SK-MEL-5 (cell line): ENCODE results near the gene PTPRK. TPM values are rescaled to one million over a fixed set of nuclear protein-coding genes. Genes with fewer than 3 reads are reported as not detected.
"Not testable (repeated sequence)": the region's sequence is repeated elsewhere in the genome, so short reads cannot be mapped to it uniquely, and the experiment has no call there.

Experiments
- DNase-seq: peaks from one replicate; pipeline ENCODE4 v3.0.0-alpha.2; 2016; ENCODE audit warnings: low read depth, low spot score
- in situ Hi-C: cut with HindIII; loops from 2 replicates; pipeline ENCODE4 v1.10.0; 2016; ENCODE audit warnings: low sequenced_read_pairs, high pct_unique_total_duplicates, low pct_unique_long_range_greater_than_20kb
- total RNA-seq: library from RNA; depleted of rRNA; stranded (reverse); fragments of >200 nt; shearing (Covaris generic); gene quantifications from 2 replicates; pipeline ENCODE4 v1.2.3, GENCODE V29; 2014

Gene PTPRK
- total RNA-seq, 1 experiment from 2014 or later, result 25.5 TPM

GRCh38 chr6:127949251-127949650 lies 571.1 kb downstream of the PTPRK start:
- no peak for DNase-seq
- in situ Hi-C loops, result no loop called here

DNA sequence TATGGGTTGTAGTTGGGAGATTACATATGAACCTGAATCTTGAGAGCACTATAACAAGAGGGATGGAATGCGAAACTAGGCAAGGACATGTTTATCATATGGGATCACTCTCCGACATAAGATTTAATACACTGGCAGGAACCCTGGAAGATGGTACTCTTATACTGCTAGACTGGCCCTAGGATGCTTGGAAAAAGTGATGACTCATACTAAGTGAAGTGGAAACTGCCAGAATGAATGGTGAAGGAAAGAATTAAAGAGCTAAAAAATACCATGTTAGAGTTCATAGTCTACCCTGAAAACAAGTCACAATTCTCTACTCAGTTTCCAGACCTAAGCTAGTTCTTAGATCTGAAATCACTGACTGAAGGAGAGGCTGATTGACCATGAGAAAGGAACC lies 574.0 kb downstream of the PTPRK start:
- no peak for DNase-seq
- in situ Hi-C loops, result no loop called here

- in situ Hi-C loops, result no loop called here
These were observed 574.8 kb downstream of the PTPRK start for GRCh38 chr6:127945434-127946097.

DNA sequence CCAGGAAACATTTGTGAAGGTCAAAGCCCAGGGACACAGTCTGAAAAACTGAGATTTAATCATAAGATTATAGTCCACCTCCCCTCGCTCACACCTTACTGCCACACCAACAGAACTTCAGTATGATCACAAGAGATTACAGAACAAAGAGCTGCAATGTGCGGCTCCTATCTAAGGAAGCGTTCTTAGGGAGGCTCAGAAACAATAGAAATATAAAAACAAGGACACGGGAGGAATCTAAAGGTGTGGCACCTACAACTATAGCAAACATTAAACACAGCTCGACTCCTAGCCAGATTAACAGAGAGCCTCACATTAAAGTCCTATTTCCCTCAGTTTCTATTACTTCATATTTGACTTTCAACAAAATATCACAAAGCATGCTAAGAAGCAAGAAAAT lies 579.2 kb downstream of the PTPRK start:
- in situ Hi-C loops, result no loop called here
- no peak for DNase-seq

More at GRCh38 chr6:127945434-127946097, 574.8 kb downstream of the PTPRK start:
- DNase-seq, result no peak

GRCh38 chr6:127939442-127940066 lies 580.8 kb downstream of the PTPRK start:
- in situ Hi-C loops, result no loop called here
- no peak for DNase-seq

DNA sequence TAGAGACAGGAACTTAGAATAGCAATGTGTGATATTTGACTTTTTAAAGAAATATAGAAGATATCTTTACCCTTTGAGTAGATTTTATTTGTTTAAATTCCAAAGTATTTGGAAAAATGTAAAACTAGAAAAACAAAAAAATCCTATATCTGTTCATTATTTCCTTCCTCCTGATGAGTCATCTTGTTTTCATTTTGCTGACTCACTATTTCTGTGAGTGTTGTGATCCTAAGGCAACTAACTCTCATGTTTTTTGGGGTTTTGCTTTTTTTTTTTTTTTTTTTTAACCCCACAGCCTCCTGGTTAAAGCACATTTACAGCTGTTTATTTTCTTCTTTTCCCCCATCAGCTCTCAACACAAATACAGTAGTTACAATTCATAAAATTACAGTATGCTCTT lies 581.7 kb downstream of the PTPRK start:
- in situ Hi-C loops, result no loop called here
- DNase-seq, result peak; percentile 2

GRCh38 chr6:127937747-127938146 lies 582.7 kb downstream of the PTPRK start:
- no peak for DNase-seq
- in situ Hi-C loops, result no loop called here

- in situ Hi-C loops, result no loop called here
- no peak for DNase-seq
These were observed 583.3 kb downstream of the PTPRK start for GRCh38 chr6:127937102-127937501.

DNA sequence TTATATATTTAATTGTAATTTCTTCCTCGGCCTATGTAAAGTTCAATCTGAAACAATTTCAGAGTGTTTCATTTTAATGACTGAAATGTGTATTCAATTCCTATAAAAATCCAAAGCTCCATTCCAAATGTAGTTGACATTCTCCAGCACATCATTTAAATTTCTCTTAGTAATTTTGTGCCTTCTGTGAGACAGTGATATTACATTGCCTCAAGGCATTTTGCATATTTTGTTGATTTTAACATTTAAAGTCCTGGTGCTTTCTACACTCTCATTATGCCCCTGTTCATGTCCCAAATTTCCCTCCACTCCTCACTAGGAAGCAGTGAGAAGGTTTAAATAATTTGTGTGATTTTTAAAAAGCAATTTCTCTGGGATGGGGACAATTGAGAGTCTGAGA lies 585.4 kb downstream of the PTPRK start:
- in situ Hi-C loops, result no loop called here
- no peak for DNase-seq

GRCh38 chr6:127933852-127934840 lies 586.3 kb downstream of the PTPRK start:
- in situ Hi-C loops, result no loop called here
- no peak for DNase-seq

- in situ Hi-C loops, result no loop called here
- no peak for DNase-seq
These were observed 587.3 kb downstream of the PTPRK start for GRCh38 chr6:127933137-127933536.

- DNase-seq, result no peak
- in situ Hi-C loops, result no loop called here
These were observed 587.7 kb downstream of the PTPRK start for GRCh38 chr6:127932708-127933107.

DNA sequence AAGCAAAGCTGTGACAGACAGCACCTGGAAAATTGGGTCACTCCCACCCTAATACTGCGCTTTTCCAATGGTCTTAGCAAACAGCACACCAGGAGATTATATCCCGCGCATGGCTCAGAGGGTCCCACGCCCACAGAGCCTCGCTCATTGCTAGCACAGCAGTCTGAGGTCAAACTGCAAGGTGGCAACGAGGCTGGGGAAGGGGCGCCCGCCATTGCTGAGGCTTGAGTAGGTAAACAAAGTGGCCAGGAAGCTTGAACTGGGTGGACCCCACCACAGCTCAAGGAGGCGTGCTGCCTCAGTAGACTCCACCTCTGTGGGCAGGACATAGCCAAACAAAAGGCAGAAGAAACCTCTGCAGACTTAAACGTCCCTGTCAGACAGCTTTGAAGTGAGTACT lies 594.0 kb downstream of the PTPRK start:
- in situ Hi-C loops, DNase-seq: not testable (repeated sequence)

DNA sequence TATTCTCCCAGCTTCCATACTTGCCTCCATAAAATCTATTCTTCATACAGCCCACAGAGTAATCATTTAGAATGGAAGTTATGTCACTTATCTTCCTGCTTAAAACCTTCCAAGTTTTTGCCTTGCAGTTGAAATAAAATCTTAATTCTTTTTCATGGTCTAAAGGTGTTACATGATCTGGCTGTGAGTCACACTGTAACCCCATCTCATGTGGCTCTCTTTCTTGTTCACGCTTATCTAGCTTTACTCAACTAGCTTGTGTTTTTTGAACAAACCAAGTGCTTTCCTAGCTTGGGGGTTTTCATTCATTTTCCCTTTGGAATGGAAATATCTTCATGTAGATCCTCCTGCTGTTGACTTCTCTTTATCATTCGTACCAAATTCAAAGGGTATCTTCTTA lies 596.0 kb downstream of the PTPRK start:
- DNase-seq, result no peak
- in situ Hi-C loops, result no loop called here

GRCh38 chr6:127924031-127924430 lies 596.4 kb downstream of the PTPRK start:
- DNase-seq, result no peak
- in situ Hi-C loops, result no loop called here

- DNase-seq, result no peak
- in situ Hi-C loops, result no loop called here
These were observed 597.3 kb downstream of the PTPRK start for GRCh38 chr6:127923135-127923534.

DNA sequence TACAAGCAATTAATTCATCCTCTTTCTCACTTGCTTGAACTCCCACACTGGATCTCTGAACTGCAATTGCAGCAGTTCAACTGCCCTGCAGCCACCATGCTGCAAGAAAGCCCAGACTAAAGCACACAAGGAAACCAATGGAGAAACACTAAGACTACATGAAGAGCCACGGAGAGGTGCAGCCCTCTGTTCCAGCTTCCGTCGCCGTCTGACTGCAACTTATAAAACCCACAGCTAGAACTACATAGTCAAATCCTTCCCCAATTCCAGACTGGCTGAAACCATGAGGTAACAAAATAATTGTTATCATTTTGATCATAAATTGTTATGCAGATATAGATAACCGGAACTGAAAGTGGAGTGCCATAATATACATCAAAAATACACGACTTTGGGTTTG lies 598.4 kb downstream of the PTPRK start:
- DNase-seq, result no peak
- in situ Hi-C loops, result no loop called here

GRCh38 chr6:127920804-127921203 lies 599.6 kb downstream of the PTPRK start:
- no peak for DNase-seq
- in situ Hi-C loops, result no loop called here
